ENCODE data around the gene INSL3.
"Not testable (repeated sequence)": the region's sequence is repeated elsewhere in the genome, so short reads cannot be mapped to it uniquely, and the experiment has no call there.

Gene INSL3

GRCh38 chr19:17784201-17785008 lies 36.9 kb downstream of the INSL3 start:
- DNase-seq (ENCODE audit: low spot score), result peak; percentile 71

- not testable (repeated sequence) for DNase-seq (ENCODE audit: low spot score)
These were observed 37.6 kb downstream of the INSL3 start for GRCh38 chr19:17783721-17784120.

- no peak for DNase-seq (ENCODE audit: low spot score)
These were observed 40.5 kb downstream of the INSL3 start for GRCh38 chr19:17780781-17781180.

- peak; percentile 52 for DNase-seq (ENCODE audit: low spot score)
These were observed 42.1 kb downstream of the INSL3 start for GRCh38 chr19:17778968-17779929.

- DNase-seq (ENCODE audit: low spot score), result peak; percentile 73
These were observed 42.9 kb downstream of the INSL3 start for GRCh38 chr19:17778251-17778967.

GRCh38 chr19:17777840-17778239 lies 43.5 kb downstream of the INSL3 start:
- DNase-seq (ENCODE audit: low spot score), result not testable (repeated sequence)

- no peak for DNase-seq (ENCODE audit: low spot score)
These were observed 45.1 kb downstream of the INSL3 start for GRCh38 chr19:17775991-17776803.

GRCh38 chr19:17775245-17775927 lies 45.9 kb downstream of the INSL3 start:
- peak; percentile 37 for DNase-seq (ENCODE audit: low spot score)

- no peak for DNase-seq (ENCODE audit: low spot score)
These were observed 49.1 kb downstream of the INSL3 start for GRCh38 chr19:17772172-17772571.

GRCh38 chr19:17770613-17771012 lies 50.7 kb downstream of the INSL3 start:
- DNase-seq (ENCODE audit: low spot score), result no peak

GRCh38 chr19:17767559-17767958 lies 53.8 kb downstream of the INSL3 start:
- DNase-seq (ENCODE audit: low spot score), result no peak

GRCh38 chr19:17766543-17767131 lies 54.7 kb downstream of the INSL3 start:
- DNase-seq (ENCODE audit: low spot score), result peak; percentile 87
